ENCODE results near the gene CPNE2.

- TF ChIP-seq, protein P1, sequence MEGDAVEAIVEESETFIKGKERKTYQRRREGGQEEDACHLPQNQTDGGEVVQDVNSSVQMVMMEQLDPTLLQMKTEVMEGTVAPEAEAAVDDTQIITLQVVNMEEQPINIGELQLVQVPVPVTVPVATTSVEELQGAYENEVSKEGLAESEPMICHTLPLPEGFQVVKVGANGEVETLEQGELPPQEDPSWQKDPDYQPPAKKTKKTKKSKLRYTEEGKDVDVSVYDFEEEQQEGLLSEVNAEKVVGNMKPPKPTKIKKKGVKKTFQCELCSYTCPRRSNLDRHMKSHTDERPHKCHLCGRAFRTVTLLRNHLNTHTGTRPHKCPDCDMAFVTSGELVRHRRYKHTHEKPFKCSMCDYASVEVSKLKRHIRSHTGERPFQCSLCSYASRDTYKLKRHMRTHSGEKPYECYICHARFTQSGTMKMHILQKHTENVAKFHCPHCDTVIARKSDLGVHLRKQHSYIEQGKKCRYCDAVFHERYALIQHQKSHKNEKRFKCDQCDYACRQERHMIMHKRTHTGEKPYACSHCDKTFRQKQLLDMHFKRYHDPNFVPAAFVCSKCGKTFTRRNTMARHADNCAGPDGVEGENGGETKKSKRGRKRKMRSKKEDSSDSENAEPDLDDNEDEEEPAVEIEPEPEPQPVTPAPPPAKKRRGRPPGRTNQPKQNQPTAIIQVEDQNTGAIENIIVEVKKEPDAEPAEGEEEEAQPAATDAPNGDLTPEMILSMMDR (IDR thresholded peaks at IDR 0.05), result no peak
- no peak for TF ChIP-seq POLR2AphosphoS5 (IDR thresholded peaks at IDR 0.05)
Measured at GRCh38 chr16:57064995-57065394, 27.4 kb upstream of the CPNE2 start.

Measured in upper lobe of left lung (tissue), 4 donors.